Aorta (tissue), 5 donors: ENCODE results near the gene ITPK1. TPM values are rescaled to one million over a fixed set of nuclear protein-coding genes. Genes with fewer than 3 reads are reported as not detected.

Experiments used
- ATAC-seq: fragments of 200-7000 bp; cut with Tn5 transposase; one replicate; pipeline ENCODE4 v1.9.1; 2022; ENCODE audit warnings: moderate library complexity; ENCODE audit not compliant: low FRiP score
- DNase-seq, 2 donors: peaks; one replicate each; pipeline ENCODE4 v3.0.0-alpha.2; 2020
- H3K27ac ChIP-seq, 2 donors: one replicate each; pipeline ENCODE4 v1.5.1; 2013; ENCODE audit warnings: low read length in 2 of 2, mild to moderate bottlenecking in 2 of 2, moderate library complexity in 2 of 2, control low read depth in 1 of 2, inconsistent platforms in 1 of 2, low read depth in 1 of 2
- H3K27me3 ChIP-seq, 2 donors: one replicate each; pipeline ENCODE4 v1.6.1; 2013; ENCODE audit warnings: control low read depth in 1 of 2, low read length in 1 of 2, mild to moderate bottlenecking in 1 of 2, moderate library complexity in 1 of 2; ENCODE audit not compliant: insufficient read depth in 2 of 2, control insufficient read depth in 1 of 2
- H3K36me3 ChIP-seq, 2 donors: one replicate each; pipeline ENCODE4 v1.6.1; 2013; ENCODE audit warnings: control low read depth in 1 of 2, low read length in 1 of 2, mild to moderate bottlenecking in 1 of 2; ENCODE audit not compliant: insufficient read depth in 2 of 2, control insufficient read depth in 1 of 2
- H3K4me1 ChIP-seq, 2 donors: one replicate each; pipeline ENCODE4 v1.6.1; 2013; ENCODE audit warnings: low read length in 2 of 2, control low read depth in 1 of 2, mild to moderate bottlenecking in 1 of 2, moderate library complexity in 1 of 2; ENCODE audit not compliant: insufficient read depth in 2 of 2, control insufficient read depth in 1 of 2
- H3K4me3 ChIP-seq, 2 donors: one replicate each; pipeline ENCODE4 v1.5.1; 2013; ENCODE audit warnings: low read length in 2 of 2, control low read depth in 1 of 2, mild to moderate bottlenecking in 1 of 2
- H3K9me3 ChIP-seq: one replicate; pipeline ENCODE4 v1.6.1; 2013; ENCODE audit warnings: mild to moderate bottlenecking, low read length; ENCODE audit not compliant: control insufficient read depth
- WGBS, 2 donors: extraction: QIAGEN DNeasy Blood & Tissue Kit; methylation state at CpG; one replicate each; pipeline ENCODE4 v1.1.7; 2013; 5-methylcytosine and 5-hydroxymethylcytosine counted together
- intact Hi-C, 2 donors: fragments of 100-400 bp; cut with DNase I; formaldehyde crosslinking; loops; one replicate each; pipeline versions ENCODE4 v1.14.2 to v1.15.0; 2022
- polyA plus RNA-seq, 2 donors: library from polyadenylated mRNA; stranded (reverse); fragments of 200-250 nt; gene quantifications; one replicate each; pipeline ENCODE4 v1.2.3, GENCODE V29; 2013
- total RNA-seq, 2 donors: library from RNA; stranded (reverse); fragmentation: NEBNext Ultra II Directional; extraction: Animal tissue kit (Norgen Biotek cat#: 25700); gene quantifications; one replicate each; pipeline ENCODE4 v1.2.1, GENCODE V29; 2021
- donor health status: healthy with polysubstance abuse.
- donor health status: Bipolar disorder and iron deficiency.
- donor health status: DM: no; HTN: no; CAD: no.
- donor health status: DM: no; HTN: no; CAD: no.
- donor health status: DM: yes; HTN: yes; CAD: no.

ITPK1 gene
- total and polyA plus RNA-seq, 4 donors, result 39.7 to 69.5 (median 54.2) TPM

DNA sequence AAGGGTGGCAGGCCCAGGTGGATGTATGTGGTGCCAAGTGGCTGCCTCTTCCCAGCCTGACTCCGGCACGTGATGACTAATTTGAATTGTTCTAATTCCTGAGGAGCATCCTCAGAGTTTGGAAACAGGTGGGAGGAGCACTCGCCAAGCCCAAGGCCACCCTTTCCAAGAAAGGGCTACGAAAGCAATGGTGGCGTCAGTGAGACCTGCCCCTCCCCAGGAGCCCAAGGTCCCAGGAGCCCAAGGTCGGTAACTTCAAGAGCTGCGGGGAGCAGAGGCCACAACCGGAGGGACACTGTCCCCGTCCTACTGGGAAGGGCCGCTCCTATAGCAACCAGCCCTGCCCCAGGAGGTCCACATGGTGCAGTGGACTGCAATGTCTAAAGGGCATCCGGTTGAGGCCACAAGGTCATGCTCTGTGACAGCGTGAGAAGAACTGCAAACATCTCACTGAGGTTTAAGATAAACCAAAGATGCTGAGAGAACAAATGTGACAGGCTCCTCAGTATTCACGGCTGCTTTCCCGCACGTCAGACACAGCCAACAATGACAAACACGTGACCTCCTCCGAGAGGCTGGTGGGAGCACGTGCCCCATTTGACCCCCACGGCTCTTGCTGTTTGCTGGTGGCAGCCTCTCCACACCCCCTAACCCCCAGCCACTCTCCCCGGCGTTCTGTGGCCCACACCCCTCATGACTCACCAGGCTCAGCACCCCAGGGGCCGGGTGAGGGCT, 79.6 kb downstream of the ITPK1 start:
- Histone ChIP-seq H3K27me3 (no peaks in the 10 kb centered on the region), H3K9me3 (no peaks in the 10 kb centered on the region), H3K36me3 (no peaks in the 10 kb centered on the region), H3K4me1 (peaks cover 0 to 3% of the 10 kb centered on the region in 2 donors), H3K4me3 (no peak overlapping the region), H3K27ac (no peak overlapping the region)
- intact Hi-C loops, result no loop called here
- no peak for DNase-seq
- no peak for ATAC-seq
- WGBS, 2 donors, result 62 to 72% methylated on average over 22 of the region's 22 CpGs

DNA sequence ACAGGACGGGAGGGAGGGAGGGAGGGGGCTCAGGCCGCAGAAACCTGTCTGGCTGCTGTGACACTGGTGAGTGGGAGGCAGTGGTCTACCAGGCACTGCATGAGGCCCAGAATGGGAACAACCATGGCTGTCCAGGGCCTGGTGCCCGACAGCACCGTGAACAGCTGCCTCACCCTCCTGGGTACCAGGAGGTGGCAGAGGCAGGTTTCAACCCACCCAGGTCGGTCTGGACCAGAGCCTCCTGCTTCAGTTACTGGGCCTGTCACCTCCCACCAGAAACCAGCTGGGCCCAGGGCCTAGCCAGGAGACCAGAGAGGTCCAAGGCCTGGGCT, 80.2 kb downstream of the ITPK1 start:
- DNase-seq, result no peak
- H3K36me3 ChIP-seq, result no peaks in the 10 kb centered on the region
- no peak overlapping the region for H3K27ac ChIP-seq
- H3K4me1 ChIP-seq, result no peaks in the 10 kb centered on the region
- ATAC-seq, result no peak
- no peaks in the 10 kb centered on the region for H3K27me3 ChIP-seq
- intact Hi-C loops, result no loop called here
- H3K4me3 ChIP-seq, result no peak overlapping the region
- WGBS, 2 donors, result 93 to 97% methylated on average over 5 of the region's 5 CpGs
- no peaks in the 10 kb centered on the region for H3K9me3 ChIP-seq

DNA sequence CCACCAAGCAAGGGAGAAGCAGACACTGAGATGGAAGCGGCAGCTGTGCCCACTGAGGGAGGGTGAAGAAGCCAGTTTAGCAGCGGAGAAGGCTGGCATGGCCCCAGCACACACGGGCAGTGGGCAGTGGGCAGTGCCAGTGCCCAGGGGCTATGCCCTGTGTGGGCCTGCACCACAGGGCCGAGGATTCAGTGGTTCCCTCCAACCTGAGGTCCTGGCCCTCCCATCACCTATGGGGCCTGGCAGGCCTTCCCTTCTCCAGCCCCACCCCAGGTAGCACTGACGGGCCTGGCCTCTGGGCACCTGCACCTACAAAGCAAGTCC, 81.1 kb downstream of the ITPK1 start:
- DNase-seq (no peak), ATAC-seq (no peak)
- H3K36me3 ChIP-seq, result no peaks in the 10 kb centered on the region
- intact Hi-C loops, result no loop called here
- no peak overlapping the region for H3K27ac ChIP-seq
- H3K9me3 ChIP-seq, result no peaks in the 10 kb centered on the region
- no peaks in the 10 kb centered on the region for H3K27me3 ChIP-seq
- H3K4me1 ChIP-seq, result no peaks in the 10 kb centered on the region
- no peak overlapping the region for H3K4me3 ChIP-seq
- 93 to 94% methylated on average over 5 of the region's 5 CpGs for WGBS, 2 donors

DNA sequence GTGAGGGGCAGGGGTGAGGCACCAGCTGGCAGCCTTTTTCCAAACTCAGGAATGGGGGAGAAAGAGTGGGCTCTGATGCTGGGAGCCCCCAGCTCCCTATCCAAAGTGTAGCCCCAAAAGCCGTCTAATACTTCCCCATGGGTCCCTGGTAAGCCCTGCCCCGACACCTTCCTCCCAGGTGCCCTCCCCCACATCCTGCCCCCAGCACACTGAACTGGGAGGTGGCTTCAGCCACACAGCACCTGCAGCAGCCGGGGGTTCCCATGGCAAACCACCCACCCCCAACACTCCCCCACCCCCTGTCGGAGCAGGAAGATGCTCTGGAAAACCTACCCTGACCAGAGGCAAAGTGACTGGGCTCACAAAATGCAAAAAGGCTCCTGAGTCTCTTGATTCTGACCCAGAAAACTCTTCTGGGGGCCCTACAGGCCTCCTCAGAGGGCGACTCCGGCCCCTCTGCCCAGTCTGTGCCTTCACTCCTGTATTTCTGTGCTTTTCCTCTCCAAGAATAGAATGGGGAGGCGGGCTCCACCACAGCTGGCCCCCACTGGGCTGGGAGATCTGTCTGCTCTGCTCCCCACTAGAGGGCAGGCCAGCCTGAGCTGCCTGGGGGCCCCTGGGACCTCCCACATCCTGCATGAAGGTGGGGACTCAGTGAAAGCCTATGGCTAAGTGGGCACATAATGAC, 81.6 kb downstream of the ITPK1 start:
- no peaks in the 10 kb centered on the region for H3K27me3 ChIP-seq
- WGBS, 2 donors, result 88 to 91% methylated on average over 7 of the region's 7 CpGs
- no peaks in the 10 kb centered on the region for H3K9me3 ChIP-seq
- DNase-seq (no peak), ATAC-seq (no peak)
- H3K27ac ChIP-seq, result no peak overlapping the region
- H3K4me1 ChIP-seq, result no peaks in the 10 kb centered on the region
- no peaks in the 10 kb centered on the region for H3K36me3 ChIP-seq
- intact Hi-C loops, result no loop called here
- H3K4me3 ChIP-seq, result no peak overlapping the region

DNA sequence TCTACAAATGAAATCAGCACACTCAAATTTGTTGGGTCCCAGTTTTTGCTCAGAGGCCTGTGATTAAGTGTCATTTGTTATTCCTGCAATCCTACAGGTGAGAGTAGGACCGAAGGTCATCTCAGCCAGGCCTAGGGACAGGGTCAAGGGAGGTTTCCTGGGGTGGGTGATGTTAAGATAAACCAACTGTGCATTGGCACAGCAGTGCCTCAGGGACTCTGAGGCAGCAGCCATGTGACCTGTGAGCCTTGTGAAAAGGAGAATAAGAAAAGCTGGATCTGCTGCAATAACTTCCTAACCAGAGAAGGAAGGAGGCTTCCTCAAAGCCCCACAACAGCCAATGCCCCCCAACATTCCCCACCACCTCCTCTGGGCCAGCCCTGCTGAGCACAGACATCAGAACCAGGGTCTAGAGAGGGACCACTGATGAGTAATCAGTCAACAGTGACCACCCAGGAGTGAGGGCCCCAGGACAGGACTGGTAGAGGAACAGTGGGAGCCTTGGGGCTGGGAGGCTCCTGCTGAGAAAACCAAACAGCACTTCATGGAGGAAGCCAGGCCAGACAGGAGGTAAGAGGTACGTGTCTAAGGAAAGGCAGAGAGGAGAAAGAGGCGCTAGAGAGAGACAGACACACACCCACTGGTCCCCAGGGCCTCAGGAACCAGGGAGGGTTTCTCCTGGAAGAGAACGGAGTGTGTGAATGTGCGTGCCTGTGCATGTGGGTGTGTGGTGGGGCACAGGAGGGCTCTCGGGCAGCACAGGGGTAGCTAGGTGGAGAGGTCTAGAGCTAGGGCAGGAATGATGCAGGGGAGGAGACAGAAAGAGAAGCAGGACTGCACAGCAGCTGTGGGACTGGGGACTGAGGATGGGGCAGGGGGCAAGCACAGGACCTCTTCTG, 82.4 kb downstream of the ITPK1 start:
- Histone ChIP-seq H3K27me3 (no peaks in the 10 kb centered on the region), H3K4me1 (no peaks in the 10 kb centered on the region), H3K36me3 (no peaks in the 10 kb centered on the region), H3K27ac (no peak overlapping the region), H3K4me3 (no peak overlapping the region), H3K9me3 (no peaks in the 10 kb centered on the region)
- no peak for ATAC-seq
- intact Hi-C loops, result no loop called here
- no peak for DNase-seq
- WGBS, 2 donors, result 91 to 93% methylated on average over 6 of the region's 6 CpGs

DNA sequence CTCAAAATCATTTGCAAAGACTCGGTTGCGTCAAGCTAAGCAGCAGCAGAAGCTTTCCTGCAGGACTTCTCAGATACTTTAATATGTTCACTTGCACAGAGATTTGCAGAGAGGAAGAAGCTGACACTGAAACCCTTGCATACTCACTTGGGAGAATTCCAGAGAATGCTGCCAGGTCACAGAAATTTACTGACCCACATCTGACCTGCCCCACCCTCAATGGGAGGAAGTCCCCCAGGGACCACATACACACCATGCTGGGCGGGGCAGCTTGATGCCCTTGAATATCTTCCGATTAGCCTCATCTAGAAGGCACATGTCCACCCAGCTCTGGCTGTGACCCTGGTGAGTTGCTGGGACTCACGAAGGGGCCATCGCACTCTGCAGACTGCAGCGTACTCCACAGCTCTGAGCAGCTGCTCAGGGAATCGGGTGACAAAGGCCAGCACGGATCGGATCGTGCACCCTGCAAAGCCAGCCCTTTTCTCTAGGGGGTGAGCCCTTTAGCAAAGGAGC, 83.2 kb downstream of the ITPK1 start:
- H3K4me1 ChIP-seq, result no peaks in the 10 kb centered on the region
- no peaks in the 10 kb centered on the region for H3K9me3 ChIP-seq
- DNase-seq, result no peak
- no peaks in the 10 kb centered on the region for H3K27me3 ChIP-seq
- intact Hi-C loops, result no loop called here
- WGBS, 2 donors, result 90% methylated on average over 11 of the region's 11 CpGs
- no peaks in the 10 kb centered on the region for H3K36me3 ChIP-seq
- no peak overlapping the region for H3K4me3 ChIP-seq
- no peak overlapping the region for H3K27ac ChIP-seq
- no peak for ATAC-seq

DNA sequence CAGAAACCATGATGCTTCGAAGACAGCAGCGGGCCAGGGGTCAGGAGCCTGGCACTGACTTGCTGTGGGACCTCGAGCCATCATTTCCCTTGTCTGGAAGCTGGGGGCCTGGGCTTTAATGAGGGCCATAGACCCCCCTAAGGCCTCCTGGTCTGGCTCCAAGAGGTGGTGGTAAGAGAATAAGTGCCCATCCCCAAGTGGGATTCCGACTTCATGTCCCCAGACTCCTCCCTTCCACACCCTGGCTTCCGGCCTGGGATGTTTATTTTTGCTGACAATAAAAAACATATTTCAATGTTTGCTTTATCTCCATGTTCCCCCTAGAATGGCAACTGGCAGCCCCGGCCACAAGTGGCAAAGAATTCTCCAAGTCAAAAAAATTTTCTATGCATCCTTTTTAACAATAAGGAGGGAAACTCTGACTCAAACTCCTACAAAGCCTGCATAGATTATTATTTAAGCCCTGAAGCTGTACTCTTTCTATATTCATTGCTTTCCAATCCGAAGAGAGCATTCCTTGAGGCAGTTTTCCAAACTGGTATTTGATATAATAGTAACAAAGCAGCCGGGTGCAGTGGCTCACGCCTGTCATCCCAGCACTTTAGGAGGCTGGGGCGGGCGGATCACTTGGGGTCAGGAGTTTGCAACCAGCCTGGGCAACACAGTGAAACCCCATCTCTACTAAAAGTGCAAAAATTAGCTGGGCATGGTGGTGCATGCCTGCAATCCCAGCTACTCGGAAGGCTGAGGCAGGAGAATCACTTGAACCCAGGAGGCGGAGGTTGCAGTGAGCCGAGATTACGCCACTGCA, 84.0 kb downstream of the ITPK1 start:
- no peak for ATAC-seq
- Histone ChIP-seq H3K9me3 (no peaks in the 10 kb centered on the region), H3K27ac (no peak overlapping the region), H3K4me3 (no peak overlapping the region), H3K27me3 (no peaks in the 10 kb centered on the region), H3K36me3 (no peaks in the 10 kb centered on the region), H3K4me1 (no peaks in the 10 kb centered on the region)
- no peak for DNase-seq
- intact Hi-C loops, result no loop called here
- 94 to 95% methylated on average over 15 of the region's 15 CpGs for WGBS, 2 donors

DNA sequence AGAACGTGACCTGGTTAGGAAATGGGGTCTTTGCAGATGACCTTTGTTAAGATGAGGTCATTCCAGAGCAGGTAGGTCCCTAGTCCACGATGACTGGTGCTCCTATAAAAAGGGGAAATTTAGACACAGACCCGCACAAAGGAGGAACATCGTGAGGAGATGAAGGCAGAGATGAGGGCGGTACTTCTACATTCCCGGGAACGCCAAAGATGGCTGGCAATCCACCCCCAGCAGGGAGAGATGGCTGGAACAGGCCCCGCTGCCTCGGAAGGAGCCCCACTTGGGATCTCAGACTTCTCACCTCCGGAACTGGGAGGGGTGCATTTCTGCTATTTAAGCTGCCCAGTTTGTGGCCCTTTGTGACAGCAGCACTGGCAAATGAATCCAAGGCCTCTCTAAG, 85.0 kb downstream of the ITPK1 start:
- no peaks in the 10 kb centered on the region for H3K9me3 ChIP-seq
- H3K27me3 ChIP-seq, result no peaks in the 10 kb centered on the region
- H3K4me1 ChIP-seq, result no peaks in the 10 kb centered on the region
- no peaks in the 10 kb centered on the region for H3K36me3 ChIP-seq
- ATAC-seq (no peak), DNase-seq (no peak)
- H3K27ac ChIP-seq, result no peak overlapping the region
- intact Hi-C loops, result no loop called here
- WGBS, 2 donors, result 83 to 95% methylated on average over 10 of the region's 10 CpGs
- H3K4me3 ChIP-seq, result no peak overlapping the region
